Ascending aorta (tissue), 2 donors: Measurements from ENCODE around the gene KSR1. TPM values are rescaled to one million over a fixed set of nuclear protein-coding genes. Genes with fewer than 3 reads are reported as not detected.
"Not testable (repeated sequence)": the region's sequence is repeated elsewhere in the genome, so short reads cannot be mapped to it uniquely, and the experiment has no call there.

Source experiments
- DNase-seq, 2 donors: peaks; one replicate each; pipeline ENCODE4 v3.0.0-alpha.2; 2019; ENCODE audit warnings: low spot score in 2 of 2
- H3K27ac ChIP-seq, 2 donors: fragments of 200-600 bp; sonication (generic); one replicate each; pipeline ENCODE4 v1.5.1; 2016 to 2017; ENCODE audit warnings: mild to moderate bottlenecking in 1 of 2
- H3K27me3 ChIP-seq: fragments of 200-600 bp; sonication (generic); one replicate; pipeline ENCODE4 v1.5.1; 2017
- H3K36me3 ChIP-seq, 2 donors: fragments of 200-600 bp; sonication (generic); one replicate each; pipeline ENCODE4 v1.5.1; 2016
- H3K4me1 ChIP-seq, 2 donors: fragments of 200-600 bp; sonication (generic); one replicate each; pipeline ENCODE4 v1.5.1; 2016 to 2017; ENCODE audit warnings: mild to moderate bottlenecking in 1 of 2
- H3K4me3 ChIP-seq, 2 donors: fragments of 200-600 bp; sonication (generic); one replicate each; pipeline ENCODE4 v1.5.1; 2016 to 2017; ENCODE audit warnings: mild to moderate bottlenecking in 1 of 2
- H3K9me3 ChIP-seq, 2 donors: fragments of 200-600 bp; sonication (generic); one replicate each; pipeline ENCODE4 v1.5.1; 2016
- CTCF ChIP-seq, 3 experiments: fragments of 200-600 bp in 2 of 3; fragments of 450-650 bp in 1 of 3; sonication (generic) in 2 of 3; IDR thresholded peaks; one replicate each; pipeline ENCODE4 v1.5.1; 2016 to 2019; ENCODE audit warnings: antibody characterized with exemption in 3 of 3, mild to moderate bottlenecking in 1 of 3, moderate library complexity in 1 of 3
- intact Hi-C: fragments of 100-400 bp; cut with DNase I; formaldehyde crosslinking; loops from one replicate; pipeline ENCODE4 v1.15.1; 2023
- total RNA-seq: library from RNA; depleted of rRNA; stranded (reverse); fragments of >200 nt; gene quantifications from one replicate; pipeline ENCODE4 v1.1.0, GENCODE V29; 2016

The KSR1 gene
- total RNA-seq, 1 donor from 2014 or later, result 42.6 TPM

- Histone ChIP-seq H3K4me3 (no peak overlapping the region), H3K9me3 (no peaks in the 10 kb centered on the region), H3K36me3 (no peaks in the 10 kb centered on the region), H3K27me3 (no peaks in the 10 kb centered on the region), H3K4me1 (peaks cover 5 to 16% of the 10 kb centered on the region in 2 donors), H3K27ac (no peak overlapping the region)
- intact Hi-C loops, result no loop called here
- no peak for DNase-seq
- no peak for TF ChIP-seq CTCF (IDR thresholded peaks at IDR 0.05)
These were observed 42.5 kb downstream of the KSR1 start for GRCh38 chr17:27498615-27499309.

GRCh38 chr17:27499451-27500265 lies 43.4 kb downstream of the KSR1 start:
- H3K27me3 ChIP-seq, result no peaks in the 10 kb centered on the region
- H3K36me3 ChIP-seq, result no peaks in the 10 kb centered on the region
- intact Hi-C loops, result no loop called here
- H3K9me3 ChIP-seq, result no peaks in the 10 kb centered on the region
- TF ChIP-seq CTCF (IDR thresholded peaks at IDR 0.05), result no peak
- peaks cover 5 to 9% of the 10 kb centered on the region in 2 donors for H3K4me1 ChIP-seq
- H3K4me3 ChIP-seq, result no peak overlapping the region
- no peak for DNase-seq
- no peak overlapping the region for H3K27ac ChIP-seq

GRCh38 chr17:27501338-27501737 lies 45.1 kb downstream of the KSR1 start:
- DNase-seq, H3K36me3 ChIP-seq, H3K9me3 ChIP-seq, H3K4me1 ChIP-seq, H3K4me3 ChIP-seq, intact Hi-C loops, H3K27me3 ChIP-seq, H3K27ac ChIP-seq: not testable (repeated sequence)

- intact Hi-C loops, result no loop called here
- no peak for DNase-seq
- no peak for TF ChIP-seq CTCF (IDR thresholded peaks at IDR 0.05)
- no peak overlapping the region for H3K4me3 ChIP-seq
- H3K9me3 ChIP-seq, result no peaks in the 10 kb centered on the region
- H3K4me1 ChIP-seq, result peaks cover 5% of the 10 kb centered on the region in 2 donors
- H3K27ac ChIP-seq, result peak overlapping the region in 1 of 2 donors; percentile 18
- no peaks in the 10 kb centered on the region for H3K36me3 ChIP-seq
- no peaks in the 10 kb centered on the region for H3K27me3 ChIP-seq
These were observed 46.5 kb downstream of the KSR1 start for GRCh38 chr17:27502526-27503324.

GRCh38 chr17:27503611-27504010 lies 47.4 kb downstream of the KSR1 start:
- no peak for DNase-seq
- Histone ChIP-seq H3K27ac (no peak overlapping the region), H3K27me3 (no peaks in the 10 kb centered on the region), H3K4me1 (peaks cover 5% of the 10 kb centered on the region in 2 donors), H3K9me3 (no peaks in the 10 kb centered on the region), H3K4me3 (no peak overlapping the region), H3K36me3 (no peaks in the 10 kb centered on the region)
- intact Hi-C loops, result no loop called here
- no peak for TF ChIP-seq CTCF (IDR thresholded peaks at IDR 0.05)
